NCI-H460 (cell line): ENCODE measurements around the gene ZSCAN9. TPM values are rescaled to one million over a fixed set of nuclear protein-coding genes. Genes with fewer than 3 reads are reported as not detected.

Experiments used
- DNase-seq: peaks from one replicate; pipeline ENCODE4 v3.0.0-alpha.2; 2016; ENCODE audit warnings: low read depth; ENCODE audit errors: extremely low read depth
- polyA plus RNA-seq: library from polyadenylated mRNA; depleted of rRNA; stranded (reverse); fragments of >200 nt; gene quantifications from 2 replicates; pipeline ENCODE4 v1.2.3, GENCODE V29; 2014; cell fraction: nucleus; rRNA removed
- total RNA-seq: library from RNA; depleted of rRNA; stranded (reverse); fragments of >200 nt; shearing (Covaris generic); gene quantifications from 2 replicates; pipeline ENCODE4 v1.2.3, GENCODE V29; 2014; rRNA removed

ZSCAN9 gene
- 10.4 and 10.9 TPM in 2 replicates for total RNA-seq
- polyA plus RNA-seq = 15.9 and 17.0 TPM in 2 replicates

GRCh38 chr6:28225056-28225834 lies at the start of gene ZSCAN9:
ZSCAN9 (plus strand) TSS chr6:28225275; CDS start chr6:28227085, 1,810 bp downstream.
- DNase-seq = peak; percentile 59

- no peak for DNase-seq
Observed at GRCh38 chr6:28176373-28176772, 48.7 kb upstream of the ZSCAN9 start.

DNA sequence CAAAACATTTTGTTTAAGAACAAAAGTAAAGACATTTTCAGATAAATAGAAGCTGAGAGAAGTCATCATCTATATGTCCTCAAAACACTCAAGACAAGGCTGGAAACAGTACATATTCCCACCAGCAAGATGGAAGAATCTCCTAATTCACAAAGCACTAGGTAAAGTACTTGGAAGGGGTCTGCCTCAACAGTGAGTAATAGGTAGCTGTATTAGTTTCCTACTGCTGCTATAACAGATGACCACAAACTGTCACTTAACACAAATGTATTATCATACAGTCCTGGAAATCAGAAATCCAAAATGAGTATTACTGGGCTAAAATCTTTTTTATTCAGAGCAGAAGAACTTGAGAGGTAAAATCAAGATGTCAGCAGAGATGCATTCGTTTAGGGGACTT lies 42.8 kb upstream of the ZSCAN9 start:
- DNase-seq = no peak

DNA sequence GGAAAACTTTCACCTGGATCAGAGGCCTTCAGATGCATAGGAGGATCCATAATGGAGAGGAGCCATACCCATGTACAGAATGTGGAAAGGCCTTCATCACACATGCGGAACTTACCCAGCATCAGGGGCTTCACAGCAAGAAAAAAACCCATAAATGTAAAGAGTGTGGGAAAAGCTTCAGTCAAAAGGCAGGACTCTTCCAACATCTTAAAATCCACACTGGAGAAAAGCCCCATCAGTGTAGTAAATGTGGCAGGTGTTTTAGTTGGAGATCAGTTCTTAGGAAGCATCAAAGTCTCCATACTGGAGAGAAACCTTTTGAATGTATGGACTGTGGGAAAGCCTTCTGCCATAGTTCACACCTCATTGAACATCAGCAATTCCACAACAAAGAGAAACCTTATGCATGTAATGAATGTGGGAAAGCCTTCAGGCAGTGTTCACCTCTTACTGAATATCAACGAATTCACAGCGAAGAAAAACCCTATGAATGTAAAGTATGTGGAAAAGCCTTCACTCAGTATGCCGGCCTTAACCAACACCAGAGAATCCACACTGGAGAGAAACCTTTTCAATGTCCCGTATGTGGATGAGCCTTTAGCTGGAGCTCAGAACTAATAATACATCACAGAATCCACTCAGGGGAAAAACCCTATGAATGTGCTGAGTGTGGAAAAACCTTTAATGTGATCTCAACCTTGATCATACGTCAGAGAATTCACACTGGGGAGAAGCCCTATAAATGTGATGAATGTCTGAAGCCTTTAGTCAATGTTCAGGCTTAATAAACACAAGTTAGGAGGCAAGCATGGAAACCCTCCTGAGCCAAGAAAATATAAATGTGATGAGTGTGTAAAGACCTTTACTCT lies 36.7 kb upstream of the ZSCAN9 start:
- no peak for DNase-seq

DNA sequence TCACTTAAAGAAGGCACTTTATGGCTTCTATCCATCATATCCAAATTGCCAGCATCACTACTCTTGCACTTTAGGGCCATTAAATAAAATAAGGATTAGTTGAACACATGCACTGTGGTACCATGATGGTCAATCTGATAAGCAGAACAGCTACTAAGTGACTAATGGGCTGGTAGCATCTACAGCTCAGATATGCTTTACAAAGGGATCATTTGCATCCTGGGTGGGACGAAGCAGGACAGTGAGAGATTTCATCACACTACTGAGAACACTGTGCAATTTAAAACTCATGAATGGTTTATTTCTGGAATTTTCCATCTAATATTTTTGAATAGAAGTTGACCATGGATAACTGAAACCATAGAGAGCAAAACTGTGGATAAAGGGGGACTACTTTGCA lies 25.1 kb upstream of the ZSCAN9 start:
- DNase-seq = no peak

- DNase-seq = no peak
Observed at GRCh38 chr6:28203201-28203600, 21.9 kb upstream of the ZSCAN9 start.

DNA sequence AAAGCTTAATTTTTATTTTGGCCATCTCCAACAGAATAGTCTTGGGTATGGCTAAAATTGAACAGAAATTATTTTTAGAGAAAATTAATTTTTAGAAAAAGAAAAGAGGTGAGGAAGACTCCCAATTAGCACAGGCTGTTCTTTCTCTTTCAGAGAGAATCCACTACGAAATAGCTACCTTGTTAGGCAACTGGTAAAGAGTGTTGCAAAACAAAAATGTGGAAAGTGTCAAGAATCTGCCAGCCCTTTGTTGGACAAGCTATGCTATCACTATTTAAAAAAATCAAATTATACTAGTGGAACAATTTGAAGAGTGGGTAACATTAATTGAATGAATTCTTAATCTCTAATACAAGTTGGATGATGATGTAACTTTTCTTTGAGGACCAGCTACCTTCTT lies 19.2 kb upstream of the ZSCAN9 start:
- DNase-seq = no peak

DNA sequence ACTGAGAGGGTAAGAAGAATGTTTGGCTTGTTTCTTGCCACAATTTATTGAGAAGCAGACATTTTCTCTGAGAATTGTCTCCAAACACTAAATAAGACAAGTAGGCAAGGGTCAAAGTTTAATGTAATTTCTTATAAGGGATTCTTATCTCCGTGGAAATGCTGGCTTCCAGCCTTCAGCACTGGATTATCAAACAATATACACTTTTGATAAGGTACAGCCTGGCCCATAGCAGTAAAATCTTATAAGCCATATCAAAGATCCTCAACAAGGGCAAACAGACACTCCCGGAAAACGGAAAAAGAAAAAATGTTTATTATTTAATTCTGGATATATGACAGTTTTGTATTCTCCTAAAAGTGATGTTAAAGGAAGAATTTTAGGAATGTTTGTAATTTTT lies 18.5 kb upstream of the ZSCAN9 start:
- no peak for DNase-seq

DNA sequence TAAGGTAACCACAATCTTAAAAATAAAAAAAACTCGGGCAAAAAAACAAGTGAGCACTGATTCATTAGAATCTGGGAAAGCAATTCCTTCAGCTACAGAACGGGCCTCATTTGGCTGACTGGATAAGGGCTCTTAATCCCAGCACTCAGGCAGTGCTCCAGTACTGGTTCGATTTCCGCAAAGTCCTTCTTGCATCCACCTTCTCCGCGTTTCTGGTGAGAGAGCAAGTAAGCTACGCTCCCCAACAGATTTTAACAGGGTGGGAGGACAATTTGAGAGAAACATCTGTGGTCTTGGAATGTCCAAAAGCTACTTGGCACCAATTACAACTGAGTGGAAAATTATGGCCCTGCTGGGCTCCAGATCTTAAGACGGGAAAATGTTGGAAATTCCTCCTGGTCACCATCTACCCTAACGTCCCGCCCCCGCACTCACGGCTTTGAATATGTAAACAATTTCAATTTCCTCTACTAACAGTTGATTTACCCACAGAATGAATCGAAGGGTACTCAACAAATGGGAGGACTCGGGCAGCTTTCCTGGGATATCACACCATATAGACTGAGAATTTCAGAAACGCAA lies 18.1 kb upstream of the ZSCAN9 start:
- no peak for DNase-seq

- DNase-seq = no peak
Observed at GRCh38 chr6:28207510-28208110, 17.5 kb upstream of the ZSCAN9 start.

DNA sequence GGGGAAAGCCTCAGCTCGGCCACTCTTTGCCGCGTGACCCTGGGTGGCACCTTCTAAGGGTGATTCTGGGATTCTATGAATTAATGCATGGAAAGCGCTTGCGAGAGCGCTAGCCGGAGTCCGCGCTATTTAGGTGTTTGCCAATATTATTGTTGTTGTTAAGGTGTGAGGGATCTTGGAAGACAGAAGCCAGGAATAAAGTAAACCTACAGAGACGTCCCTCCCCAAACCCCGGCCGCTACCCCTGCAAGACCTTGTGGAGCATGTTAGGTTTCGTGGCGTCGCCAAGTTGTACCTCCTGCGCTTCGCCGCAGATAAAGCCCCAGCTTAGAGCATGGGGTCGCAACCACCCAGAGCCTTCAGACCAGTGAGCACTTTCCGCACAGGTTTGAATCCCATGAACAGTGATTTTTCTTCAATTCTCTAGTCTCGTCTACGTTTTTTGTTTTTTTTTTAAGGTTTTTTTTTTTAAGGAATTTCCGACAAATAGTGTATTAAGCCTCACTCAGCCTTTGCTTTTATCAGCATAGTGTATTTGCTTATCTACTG lies 16.9 kb upstream of the ZSCAN9 start:
- DNase-seq = no peak

DNA sequence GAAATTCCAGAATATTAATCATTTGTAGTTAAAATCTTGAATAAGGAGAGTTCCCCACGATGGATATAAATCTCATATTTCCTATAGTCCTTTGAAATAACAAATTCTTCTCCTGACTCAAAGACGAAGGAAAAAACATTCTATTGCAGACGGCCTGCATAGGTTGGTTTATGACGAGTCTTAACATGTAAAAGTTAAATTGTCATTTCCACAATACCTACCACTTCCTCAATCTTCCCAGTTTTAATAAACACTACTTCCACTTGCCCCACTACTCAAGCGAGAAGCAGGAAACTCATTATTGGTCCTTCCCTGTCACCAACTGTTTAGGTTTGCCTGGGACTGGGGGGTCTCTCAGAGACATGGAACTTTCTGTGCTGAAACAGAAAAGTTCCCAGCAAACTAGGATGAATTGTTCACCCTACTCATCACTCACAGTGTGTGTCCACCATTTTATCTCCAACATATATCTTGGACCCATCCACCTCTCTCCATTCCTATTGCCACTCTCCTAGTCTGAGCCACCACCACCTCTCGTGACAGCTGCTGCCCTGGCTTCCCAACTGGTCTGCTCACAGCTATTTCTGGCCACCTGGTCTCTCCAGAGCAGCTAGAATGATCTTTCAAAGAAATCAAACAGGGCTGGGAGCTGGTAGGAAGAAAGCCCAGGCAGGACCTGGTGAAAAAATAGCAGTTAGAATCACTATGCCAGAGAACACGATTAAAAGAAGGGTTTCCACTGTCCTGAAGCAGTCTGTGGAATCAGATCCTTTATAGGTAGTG lies 15.1 kb upstream of the ZSCAN9 start:
- DNase-seq = no peak

GRCh38 chr6:28211840-28212509 lies 13.1 kb upstream of the ZSCAN9 start:
- no peak for DNase-seq

- DNase-seq = peak; percentile 78
Observed at GRCh38 chr6:28212510-28213212, 12.4 kb upstream of the ZSCAN9 start.

DNA sequence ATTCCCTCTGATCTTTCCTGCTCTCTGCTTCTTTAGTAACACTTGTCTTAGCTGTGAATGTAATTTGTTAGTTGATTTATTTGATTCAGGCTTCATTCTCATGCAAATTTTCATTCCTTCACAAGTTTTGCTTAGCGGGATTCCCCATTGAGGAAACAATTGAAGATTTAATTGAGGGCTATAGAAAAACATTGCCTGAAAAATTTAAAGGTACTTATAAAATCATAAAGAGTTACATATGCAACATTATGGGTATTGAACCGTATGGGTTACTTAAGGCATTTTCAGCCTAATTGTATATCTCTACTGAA lies 11.9 kb upstream of the ZSCAN9 start:
- DNase-seq = no peak

DNA sequence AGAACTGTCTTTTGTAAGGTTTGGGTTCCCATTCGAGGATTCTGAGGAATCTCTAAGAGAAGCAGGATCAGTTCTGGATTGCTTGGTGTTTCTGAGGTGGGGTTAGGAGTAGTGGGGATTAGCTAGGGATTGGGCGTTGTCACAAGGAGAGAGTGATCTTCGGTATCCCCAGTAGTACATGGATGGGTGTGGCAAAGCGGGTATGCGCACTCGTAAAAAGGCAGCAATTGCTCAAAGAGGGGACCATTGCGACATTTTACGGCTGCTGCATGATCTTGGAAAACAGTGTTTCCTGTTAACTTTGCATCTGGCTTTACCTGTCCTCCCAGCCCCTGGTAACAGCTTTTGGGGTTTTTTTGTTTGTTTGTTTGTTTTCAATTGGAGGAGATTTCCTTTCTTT lies 9.7 kb upstream of the ZSCAN9 start:
- no peak for DNase-seq

DNA sequence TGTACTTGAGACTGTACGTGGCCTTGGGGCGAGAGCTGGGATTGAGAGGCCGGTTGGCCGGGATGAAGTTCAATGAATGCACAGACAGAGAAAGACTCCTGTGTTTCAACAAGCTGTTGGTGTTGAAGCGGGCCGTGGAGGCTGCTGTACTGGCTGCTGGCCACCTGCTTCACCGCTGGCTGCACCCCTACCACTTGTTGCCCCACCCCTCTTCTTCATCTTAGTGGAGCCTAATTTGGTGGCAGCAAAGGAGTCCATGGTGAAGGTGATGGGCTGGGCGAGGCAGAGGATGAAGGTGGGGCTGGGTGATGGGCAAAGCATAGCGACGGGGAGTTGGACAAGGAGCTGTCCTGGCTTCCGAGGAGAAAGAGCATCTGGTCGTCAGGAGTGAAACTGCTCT lies 7.2 kb upstream of the ZSCAN9 start:
- no peak for DNase-seq

- peak; percentile 38 for DNase-seq
Observed at GRCh38 chr6:28218312-28219248, 6.5 kb upstream of the ZSCAN9 start.
